ENCODE measurements around the gene TRIP6. TPM values are rescaled to one million over a fixed set of nuclear protein-coding genes. Genes with fewer than 3 reads are reported as not detected.
A peak's percentile ranks its signal among the peaks of the same experiment; 100 is the strongest.

Gene TRIP6
- total and polyA plus RNA-seq, 2 of the 8 experiments (the other 6 are each of a cell fraction or from before 2014, with no cell fraction given) = 88.4 to 103 TPM

DNA sequence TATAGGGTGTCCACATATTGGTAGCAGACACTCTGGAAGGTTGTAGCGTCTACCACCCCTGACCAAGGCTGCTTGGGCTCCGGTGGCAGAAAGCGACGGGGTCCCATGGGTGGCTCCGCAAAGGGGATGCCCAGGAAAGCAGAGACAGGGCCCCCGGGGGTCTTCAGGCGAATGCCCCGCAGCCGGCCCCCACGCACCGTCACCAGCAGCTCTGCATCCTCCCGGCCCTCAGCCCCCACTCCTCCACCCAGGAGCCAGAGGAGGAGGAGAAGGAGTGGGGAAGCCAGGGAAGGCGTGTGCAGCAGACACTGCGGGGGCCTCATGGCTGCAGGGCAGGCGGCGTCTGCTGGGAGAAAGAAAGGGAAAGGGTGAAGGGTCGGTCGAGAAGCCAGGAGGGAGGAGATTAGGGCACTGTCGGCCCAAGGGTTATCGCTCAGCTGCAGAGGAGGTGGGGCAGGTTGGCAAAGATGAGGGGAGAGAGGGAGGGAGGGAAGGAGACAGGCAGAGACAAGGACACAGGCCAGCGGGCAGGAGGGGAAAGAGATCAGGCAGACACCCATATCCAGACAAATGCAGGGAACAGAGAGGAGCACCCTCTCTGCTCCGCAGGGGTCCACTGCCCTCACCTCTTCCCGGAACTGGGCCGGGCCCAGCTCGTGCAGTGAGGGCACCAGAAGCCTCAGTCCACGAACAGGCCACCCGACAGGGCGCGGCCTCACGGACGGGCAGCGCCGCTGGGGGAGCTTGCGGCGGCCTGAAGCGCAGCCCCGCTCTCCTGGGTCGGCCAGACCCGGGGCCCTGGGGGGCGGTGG lies 26.9 kb downstream of the TRIP6 start:
- Histone ChIP-seq H3K4ac (replicated peaks; ENCODE audit: insufficient read length, low read depth, low read length) (no peak overlapping the region), H3K4me1 (replicated peaks in 1 of 4; ENCODE audit: control insufficient read depth in 3 of 4, insufficient read depth in 4 of 4, low read length in 3 of 4) (peaks cover 0 to 10% (median 6%) of the 10 kb centered on the region in 4 experiments; a peak in 6 of 7 replicates), H3K9ac (replicated peaks in 1 of 4; ENCODE audit: extremely low read depth in 1 of 4, low read depth in 3 of 4, low read length in 3 of 4) (no peak overlapping the region), H3K14ac (ENCODE audit: insufficient read length) (no peak overlapping the region), H2AFZ (ENCODE audit: low read length) (no peak overlapping the region), H3K4me2 (ENCODE audit: insufficient read depth in 1 of 2, low read depth in 2 of 2, low read length in 2 of 2) (peak overlapping the region; percentile 74 to 78; a peak in 3 of 4 replicates), H2BK15ac (ENCODE audit: low read length) (0 out of 2 replicates have a peak overlapping the region, but pooled peaks have one; percentile 88), H4K8ac (ENCODE audit: extremely low read depth, insufficient read depth, low read length) (no peak overlapping the region), H3K36me3 (ENCODE audit: control insufficient read depth in 2 of 4, insufficient read depth in 4 of 4, low read length in 3 of 4) (no peaks in the 10 kb centered on the region), H3K79me2 (ENCODE audit: control insufficient read depth in 1 of 2, insufficient read depth in 2 of 2, low read length in 2 of 2) (no peaks in the 10 kb centered on the region), H2BK12ac (ENCODE audit: low read depth, low read length) (peak overlapping the region; percentile 53; the same call in 1 of the 2 replicates), H2BK120ac (replicated peaks; ENCODE audit: low read depth, low read length) (no peak overlapping the region), H3K9me3 (ENCODE audit: insufficient read depth in 2 of 2, low read depth in 1 of 2, low read length in 1 of 2) (no peaks in the 10 kb centered on the region), H3K4me3 (ENCODE audit: extremely low read depth in 1 of 4, insufficient read depth in 2 of 4, low read depth in 3 of 4, low read length in 4 of 4) (peak overlapping the region in 3 of 4 experiments; percentile 38 to 73 (median 47); a peak in 6 of 8 replicates), H4K91ac (replicated peaks; ENCODE audit: insufficient read length, low read length) (no peak overlapping the region), H4K20me1 (replicated peaks in 1 of 2; ENCODE audit: control insufficient read depth in 1 of 2, insufficient read depth in 2 of 2, low read length in 2 of 2) (peaks cover 0 to 5% of the 10 kb centered on the region in 2 experiments), H3K79me1 (ENCODE audit: low read depth, low read length) (no peaks in the 10 kb centered on the region), H4K5ac (ENCODE audit: insufficient read length, low read depth, low read length) (no peak overlapping the region), H2AK5ac (ENCODE audit: low read depth, low read length) (no peak overlapping the region), H3K27ac (ENCODE audit: low read depth, low read length) (no peak overlapping the region), H3K56ac (replicated peaks; ENCODE audit: insufficient read length, low read depth, low read length) (no peak overlapping the region), H2BK5ac (ENCODE audit: low read depth, low read length) (no peak overlapping the region; the same call in 1 of the 2 replicates), H3K23ac (ENCODE audit: insufficient read length) (no peak overlapping the region), H3K23me2 (ENCODE audit: low read depth, low read length) (peaks cover 12% of the 10 kb centered on the region; the same call in 1 of the 2 replicates), H3K27me3 (replicated peaks in 1 of 4; ENCODE audit: control insufficient read depth in 3 of 4, extremely low read depth in 1 of 4, insufficient read depth in 3 of 4, low read length in 3 of 4) (peaks cover 15 to 35% (median 19%) of the 10 kb centered on the region in 4 experiments), H2BK20ac (ENCODE audit: low read length) (no peak overlapping the region), H3K18ac (ENCODE audit: extremely low read depth, low read length) (peak overlapping the region; percentile 32; the same call in 1 of the 2 replicates)
- FAIRE-seq = no peak
- TF ChIP-seq SP1 (IDR thresholded peaks at IDR 0.05; ENCODE audit: low read depth, low read length) = no peak
- TF ChIP-seq ASH2L (IDR thresholded peaks at IDR 0.05; ENCODE audit: low read length) = no peak
- no peak for TF ChIP-seq MAFK (IDR thresholded peaks at IDR 0.05; ENCODE audit: low read depth, low read length)
- no peak for TF ChIP-seq RXRA (IDR thresholded peaks at IDR 0.05; ENCODE audit: insufficient read depth, low read depth, low read length)
- TF ChIP-seq CBX8 (IDR thresholded peaks at IDR 0.05; ENCODE audit: borderline replicate concordance, low read depth, low read length) = no peak
- no peak for TF ChIP-seq POLR2AphosphoS5 (IDR thresholded peaks at IDR 0.05; ENCODE audit: low read depth, low read length)
- DNase-seq (ENCODE audit: low read depth in 1 of 2, low spot score in 2 of 2) = no peak
- POLR2A ChIA-PET (ENCODE audit: partially characterized antibody) = interaction anchor here (0.6 to 1.8 kb wide), 8 partner anchors 12 to 191 kb away, joined by 3 to 7 read pairs (median 4); partner anchors contain the start of genes MUC3A, SRRT, TRIM56 and TRIP6
- 49% methylated on average over 29 of the region's 40 CpGs; no CpG with 5 or more reads in 1 of the 2 experiments for WGBS, 2 experiments (ENCODE audit: extremely low coverage in 1 of 2, insufficient coverage in 1 of 2, insufficient read length in 1 of 2, insufficient replicate concordance in 2 of 2, low coverage in 1 of 2, low lambda C conversion rate in 2 of 2, missing lambda C conversion rate in 1 of 2)
- CTCF ChIA-PET (ENCODE audit: partially characterized antibody) = interaction anchor here (0.5 to 2.9 kb wide), 33 partner anchors 9 to 350 kb away, joined by 3 to 21 read pairs (median 4); partner anchors contain the start of genes MUC12, MUC17 and MUC3A
